ENCODE data around the gene RNU2-63P.
"Not testable (repeated sequence)": the region's sequence is repeated elsewhere in the genome, so short reads cannot be mapped to it uniquely, and the experiment has no call there.

RNU2-63P gene

DNA sequence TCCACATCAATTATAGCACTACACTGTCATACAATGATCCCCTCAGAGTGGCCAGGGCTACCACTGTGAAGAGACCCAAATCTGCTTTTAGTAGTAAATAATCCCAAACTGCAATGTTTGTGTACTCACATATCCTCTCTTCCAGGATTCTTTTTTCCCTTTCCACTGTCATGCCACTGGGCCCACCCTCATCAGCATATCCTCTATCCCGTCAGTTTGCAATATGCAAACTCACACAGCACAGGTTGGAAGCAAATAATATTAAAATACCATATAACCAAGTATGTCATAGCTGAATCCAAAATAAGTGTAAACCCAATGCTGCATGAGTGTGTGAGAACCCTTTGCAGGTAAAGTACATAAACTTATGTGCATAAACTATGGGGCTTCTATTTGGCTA, 28.9 kb downstream of the RNU2-63P start:
- DNase-seq, result not testable (repeated sequence)

DNA sequence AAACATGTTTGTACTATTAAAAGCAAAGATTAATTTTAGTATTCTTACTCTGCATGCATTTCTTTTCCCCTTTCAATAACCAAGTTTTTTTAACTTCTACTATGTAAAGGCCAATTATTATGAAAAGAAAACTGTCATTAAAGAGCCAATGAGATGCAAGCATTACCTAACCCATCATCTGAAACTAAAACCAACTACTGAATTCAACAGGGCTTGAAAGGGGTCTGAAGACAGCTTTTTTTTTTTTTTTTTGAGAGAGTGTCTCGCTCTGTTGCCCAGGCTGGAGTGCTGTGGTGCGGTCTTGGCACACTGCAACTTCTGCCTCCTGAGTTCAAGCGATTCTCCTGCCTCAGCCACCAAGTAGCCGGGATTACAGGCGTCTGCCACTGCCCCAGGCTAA, 30.4 kb downstream of the RNU2-63P start:
- not testable (repeated sequence) for DNase-seq

DNA sequence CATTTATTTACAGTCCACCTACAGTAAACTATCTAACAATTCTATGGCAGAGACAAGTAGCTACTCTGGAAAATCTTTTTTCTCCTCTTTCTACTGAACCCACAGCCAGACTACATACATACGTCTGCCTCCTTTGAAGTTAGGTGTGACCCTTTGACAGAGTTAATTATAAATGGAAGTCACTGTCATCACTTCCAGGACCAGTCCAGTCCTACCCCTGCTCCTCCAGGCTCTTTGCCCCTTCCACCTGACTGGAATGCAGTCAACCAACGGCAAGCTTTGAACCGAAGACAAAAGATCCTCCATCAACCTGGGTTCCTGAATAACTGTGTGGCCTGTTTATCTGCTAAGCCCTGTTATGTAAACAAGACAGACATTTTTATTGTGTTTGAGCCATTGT, 35.2 kb downstream of the RNU2-63P start:
- not testable (repeated sequence) for DNase-seq

DNA sequence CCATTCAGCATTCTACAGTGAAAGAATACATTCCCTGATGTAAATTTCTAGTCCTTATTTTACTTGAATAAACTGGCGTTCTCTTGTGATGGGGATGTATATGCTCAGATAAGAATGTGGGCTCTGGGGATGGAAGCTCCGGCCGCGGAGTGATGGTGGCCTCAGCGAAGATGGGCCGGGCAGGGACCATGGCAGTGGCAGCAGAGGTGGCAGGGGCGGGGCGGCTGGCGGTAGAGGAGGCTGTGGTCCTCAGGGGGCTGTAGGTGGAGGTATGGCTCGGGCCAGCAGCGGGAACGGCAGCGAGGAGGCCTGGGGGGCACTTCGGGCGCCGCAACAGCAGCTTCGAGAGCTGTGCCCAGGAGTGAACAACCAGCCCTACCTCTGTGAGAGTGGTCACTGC, 44.0 kb downstream of the RNU2-63P start:
- DNase-seq, result not testable (repeated sequence)

Data from anterior cingulate cortex (tissue), 58 donors.